K562 (cell line): ENCODE results near the gene ZNF284. TPM values are rescaled to one million over a fixed set of nuclear protein-coding genes. Genes with fewer than 3 reads are reported as not detected.
A peak's percentile ranks its signal among the peaks of the same experiment; 100 is the strongest.

Experiments used
- AFF4 ChIP-seq: sonication (generic); formaldehyde crosslinking; IDR thresholded peaks from 2 replicates; pipeline ENCODE4 v1.8.0; 2023; ENCODE audit warnings: mild to moderate bottlenecking, missing genetic modification reagents
- CC2D1A ChIP-seq: fragments of 450-650 bp; IDR thresholded peaks from 2 replicates; pipeline ENCODE4 v1.6.1; 2017; ENCODE audit warnings: mild to moderate bottlenecking
- ESRRB ChIP-seq: fragments of 250-450 bp; sonication (Bioruptor Pico); IDR thresholded peaks from 2 replicates; pipeline ENCODE4 v1.5.0; 2020; ENCODE audit warnings: mild to moderate bottlenecking, moderate library complexity, borderline replicate concordance
- GABPB1 ChIP-seq: sonication (generic); formaldehyde crosslinking; IDR thresholded peaks from 2 replicates; pipeline ENCODE4 v1.8.0; 2022; ENCODE audit warnings: mild to moderate bottlenecking, missing genetic modification reagents
- HNRNPLL ChIP-seq: fragments of 200-400 bp; formaldehyde crosslinking; IDR thresholded peaks from 2 replicates; pipeline ENCODE4 v1.6.1; 2017; ENCODE audit warnings: low read length, low read depth, mild to moderate bottlenecking; ENCODE audit not compliant: poor library complexity, severe bottlenecking
- ID3 ChIP-seq, 2 experiments: fragments of 250-450 bp in 1 of 2; fragments of 450-650 bp in 1 of 2; sonication (Bioruptor Pico) in 1 of 2; IDR thresholded peaks; 2 replicates each; pipeline versions ENCODE4 v1.6.1 to v1.8.0; 2016 to 2021; ENCODE audit warnings: mild to moderate bottlenecking in 2 of 2, moderate library complexity in 2 of 2, missing compliant biosample characterization in 1 of 2, missing genetic modification characterization in 1 of 2
- KLF1 ChIP-seq: fragments of 450-650 bp; IDR thresholded peaks from 2 replicates; pipeline ENCODE4 v1.6.1; 2016; ENCODE audit warnings: missing genetic modification characterization, missing compliant biosample characterization
- NFATC3 ChIP-seq: fragments of 450-650 bp; IDR thresholded peaks from 2 replicates; pipeline ENCODE4 v1.6.1; 2017; ENCODE audit warnings: mild to moderate bottlenecking
- NFIC ChIP-seq: fragments of 450-650 bp; IDR thresholded peaks from 2 replicates; pipeline ENCODE4 v1.6.1; 2017; ENCODE audit warnings: mild to moderate bottlenecking, inconsistent platforms
- PCBP2 ChIP-seq: fragments of 200-400 bp; formaldehyde crosslinking; IDR thresholded peaks from 2 replicates; pipeline ENCODE4 v1.6.1; 2018; ENCODE audit warnings: low read length, low read depth, mild to moderate bottlenecking, moderate library complexity; ENCODE audit not compliant: poor library complexity, severe bottlenecking
- PKNOX1 ChIP-seq: fragments of 450-650 bp; IDR thresholded peaks from 2 replicates; pipeline ENCODE4 v1.6.1; 2016
- POLR3A ChIP-seq: IDR thresholded peaks from 2 replicates; pipeline ENCODE4 v1.6.1; 2011; ENCODE audit warnings: borderline replicate concordance, mild to moderate bottlenecking, moderate library complexity; ENCODE audit not compliant: insufficient read length, insufficient read depth; ENCODE audit errors: extremely low read depth
- TFAP4 ChIP-seq: sonication (generic); formaldehyde crosslinking; IDR thresholded peaks from 2 replicates; pipeline ENCODE4 v1.8.0; 2022; ENCODE audit warnings: missing genetic modification reagents, mild to moderate bottlenecking, moderate library complexity, borderline replicate concordance
- ZC3H11A ChIP-seq: IDR thresholded peaks from 2 replicates; pipeline ENCODE4 v1.6.1; 2012; ENCODE audit warnings: low read depth, low read length, improper control_type of control experiment
- ZNF589 ChIP-seq: fragments of 200-800 bp; sonication (Bioruptor generic); IDR thresholded peaks from 2 replicates; pipeline ENCODE4 v1.6.1; 2016; ENCODE audit warnings: low read depth, missing genetic modification characterization, missing compliant biosample characterization
- ZNF639 ChIP-seq, 2 experiments: fragments of 200-800 bp in 1 of 2; sonication (Bioruptor generic) in 1 of 2; sonication (generic) in 1 of 2; formaldehyde crosslinking in 1 of 2; IDR thresholded peaks in 1 of 2; conservative IDR thresholded peaks in 1 of 2; 2 replicates each; pipeline versions ENCODE4 v1.5.0 to v1.6.1; 2016 to 2020; ENCODE audit warnings: missing compliant biosample characterization in 1 of 2, missing genetic modification characterization in 1 of 2, missing genetic modification reagents in 1 of 2
- polyA plus RNA-seq, 8 experiments: library from polyadenylated mRNA; depleted of rRNA in 4 of 8; stranded (reverse) in 5 of 8; unstranded in 3 of 8; fragments of >200 nt; fragmentation: Nextera tagmentation in 2 of 8; fragmentation: Illumina TruSeq in 1 of 8; extraction: Ambion mirVana in 2 of 8; extraction: Trizol in 1 of 8; gene quantifications; 2 replicates each; pipeline versions ENCODE4 v1.2.1 to v1.2.3, GENCODE V29; 2011 to 2014; ENCODE audit warnings: inconsistent platforms in 1 of 8, missing spikeins in 1 of 8
- total RNA-seq, 7 experiments: library from RNA; depleted of rRNA in 6 of 7; stranded (reverse); fragments of >200 nt in 6 of 7; fragmentation: Illumina TruSeq in 2 of 7; extraction: Trizol in 2 of 7; gene quantifications; 2 replicates each; pipeline versions ENCODE4 v1.2.1 to v1.2.3, GENCODE V29; 2011 to 2021; ENCODE audit warnings: low replicate concordance in 1 of 7

The ZNF284 gene
- total and polyA plus RNA-seq, 9 of the 15 experiments (the other 6 are each of a cell fraction or from before 2014, with no cell fraction given): 0.07 to 0.24 (median 0.20) TPM

- no peak for TF ChIP-seq PKNOX1
- TF ChIP-seq KLF1: no peak
- TF ChIP-seq HNRNPLL: no peak
- TF ChIP-seq CC2D1A: no peak
- TF ChIP-seq NFIC: no peak
- TF ChIP-seq POLR3A: no peak
- TF ChIP-seq ZNF589: no peak
- peak in 1 of 2 experiments; percentile 75; a peak in 2 of 4 replicates for TF ChIP-seq ZNF639 (CRISPR knock-in tag; conservative IDR thresholded peaks at IDR 0.05 in 1 of 2, IDR thresholded peaks at IDR 0.05 in 1 of 2)
- TF ChIP-seq ZC3H11A: no peak
- no peak for TF ChIP-seq NFATC3
- TF ChIP-seq TFAP4 (CRISPR knock-in tag): no peak
- TF ChIP-seq ESRRB (CRISPR knock-in tag): no peak
- no peak for TF ChIP-seq AFF4 (CRISPR knock-in tag)
- TF ChIP-seq GABPB1 (CRISPR knock-in tag): peak; percentile 80
- TF ChIP-seq PCBP2: no peak
- no peak for TF ChIP-seq ID3 (CRISPR knock-in tag; IDR thresholded peaks at IDR 0.05)
- TF ChIP-seq ID3 (tag; IDR thresholded peaks at IDR 0.05): no peak
Measured at GRCh38 chr19:44051650-44052402, 20.1 kb upstream of the ZNF284 start, which contains the start of gene ZNF223 (continued).
